HG02973 (cell line): ENCODE measurements around the gene ATPAF1.
"Not testable (repeated sequence)": the region's sequence is repeated elsewhere in the genome, so short reads cannot be mapped to it uniquely, and the experiment has no call there.

Experiments
- ATAC-seq: cut with Tn5 transposase; IDR thresholded peaks from one replicate; pipeline ENCODE4 v1.9.1; 2021; ENCODE audit warnings: moderate library complexity; ENCODE audit not compliant: unreplicated experiment

The ATPAF1 gene

DNA sequence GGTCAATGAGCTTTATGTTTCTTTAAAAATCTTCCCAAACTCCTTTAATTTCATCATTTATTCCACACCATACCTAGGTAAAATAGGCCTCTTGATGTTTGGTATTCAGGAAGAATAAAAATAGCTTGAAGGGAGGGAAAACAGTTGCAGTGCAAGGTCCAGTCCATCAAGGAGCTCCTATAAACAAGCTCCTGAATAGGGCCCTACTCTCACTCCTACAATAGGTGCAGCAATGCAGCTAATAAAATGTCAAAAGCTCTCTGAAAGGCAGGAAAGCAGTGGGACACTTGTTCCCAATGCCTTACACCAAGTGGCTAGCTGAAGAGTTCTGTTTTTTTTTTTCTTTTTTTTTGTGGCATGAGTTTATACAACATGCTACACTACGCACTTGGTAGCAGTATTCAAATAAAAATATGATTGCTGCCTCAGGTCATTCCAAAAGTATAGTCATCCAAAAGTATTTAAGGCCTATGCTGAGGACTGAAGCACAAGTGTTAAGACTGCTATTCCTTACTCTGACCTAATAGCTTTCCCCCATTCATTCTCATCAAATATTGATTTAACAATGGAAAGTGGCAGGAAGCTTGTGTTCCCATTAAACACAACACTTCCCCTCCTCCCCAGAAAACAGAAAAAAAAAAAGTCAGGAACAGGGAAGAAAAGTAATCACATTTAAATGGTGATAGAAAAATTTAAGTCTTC, 13.3 kb upstream of the ATPAF1 start:
- no peak for ATAC-seq

GRCh38 chr1:46679789-46680573, 11.8 kb upstream of the ATPAF1 start:
- no peak for ATAC-seq

GRCh38 chr1:46677339-46677738, 9.2 kb upstream of the ATPAF1 start:
- ATAC-seq, result no peak

GRCh38 chr1:46676531-46676930, 8.4 kb upstream of the ATPAF1 start:
- no peak for ATAC-seq

DNA sequence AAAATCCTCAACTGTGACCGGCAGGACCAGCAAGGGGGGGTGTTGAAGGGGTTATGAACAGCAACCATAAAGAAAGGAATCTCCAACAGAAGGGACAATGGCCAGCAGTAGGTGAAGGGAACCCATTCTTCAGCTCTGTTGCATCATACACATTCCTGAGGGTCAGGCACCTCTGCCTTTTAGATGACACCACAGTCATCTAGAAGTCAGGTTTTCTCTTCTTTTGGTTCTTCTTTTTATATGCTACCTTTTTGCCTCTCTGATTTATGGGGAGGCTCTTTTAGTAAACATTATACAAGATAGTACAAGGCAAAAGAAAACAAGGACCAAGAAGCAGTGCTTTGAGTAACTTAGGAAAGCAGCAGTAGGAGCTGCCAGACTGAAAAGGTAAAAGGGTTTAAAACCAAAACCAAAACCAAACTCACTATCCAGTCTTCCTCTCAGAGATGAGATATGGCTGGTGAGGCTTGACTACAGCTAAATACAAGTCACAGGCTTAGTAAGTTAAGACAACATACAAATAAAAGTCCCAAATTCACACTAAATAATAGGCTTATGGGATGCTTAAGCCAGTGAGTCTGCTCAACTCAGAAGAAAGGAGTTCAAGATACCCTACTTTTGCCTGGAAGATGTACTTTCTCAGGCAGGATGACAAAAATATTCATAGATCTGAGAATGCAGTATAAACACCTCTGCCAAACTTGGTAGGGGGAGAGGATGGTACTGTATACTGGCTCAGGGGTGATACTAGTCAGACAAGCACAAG, 7.6 kb upstream of the ATPAF1 start:
- peak; percentile 69 for ATAC-seq

- ATAC-seq, result no peak
These were observed 5.6 kb upstream of the ATPAF1 start for GRCh38 chr1:46673749-46674182.

DNA sequence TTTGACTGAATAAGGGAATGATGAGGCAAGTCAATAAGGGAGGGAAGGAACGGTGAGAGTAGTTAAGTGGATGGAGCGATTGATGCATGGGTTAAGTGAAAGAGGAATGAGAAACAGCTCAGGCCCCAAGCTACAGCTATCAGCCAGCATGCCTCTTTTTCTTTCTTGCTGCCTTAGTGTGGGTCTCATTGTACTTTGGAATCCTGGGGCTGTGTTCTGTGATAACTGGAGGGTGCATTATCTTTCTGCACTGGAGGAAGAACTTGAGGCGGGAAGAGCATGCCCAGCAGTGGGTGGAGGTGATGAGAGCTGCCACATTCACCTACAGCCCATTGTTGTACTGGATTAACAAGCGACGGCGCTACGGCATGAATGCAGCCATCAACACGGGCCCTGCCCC, 4.5 kb upstream of the ATPAF1 start:
- no peak for ATAC-seq

DNA sequence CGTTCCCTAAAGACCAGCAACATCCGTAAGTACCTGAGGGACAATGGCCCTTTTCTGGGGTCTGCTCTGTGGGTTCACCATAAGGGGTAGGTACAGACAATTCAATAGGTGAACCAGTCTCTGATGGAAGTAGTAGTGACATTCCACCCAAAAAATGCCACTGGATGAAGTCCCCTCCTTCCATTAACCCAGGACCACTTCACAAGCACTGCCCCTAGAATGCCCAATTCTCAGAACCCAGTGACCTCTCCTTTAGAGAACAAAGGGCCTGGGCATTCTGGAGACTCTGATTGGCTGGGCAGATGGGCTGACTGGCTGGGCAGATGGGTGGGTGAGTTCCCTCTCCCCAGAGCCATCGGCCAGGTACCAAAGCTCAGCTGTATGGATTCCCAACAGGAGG, 3.4 kb upstream of the ATPAF1 start, which contains the start of gene TEX38:
Gene TEX38 (plus strand): TSS at position 301 of the 400 bp plus-strand sequence. CDS start 81 bp downstream, at position 382.
- no peak for ATAC-seq

DNA sequence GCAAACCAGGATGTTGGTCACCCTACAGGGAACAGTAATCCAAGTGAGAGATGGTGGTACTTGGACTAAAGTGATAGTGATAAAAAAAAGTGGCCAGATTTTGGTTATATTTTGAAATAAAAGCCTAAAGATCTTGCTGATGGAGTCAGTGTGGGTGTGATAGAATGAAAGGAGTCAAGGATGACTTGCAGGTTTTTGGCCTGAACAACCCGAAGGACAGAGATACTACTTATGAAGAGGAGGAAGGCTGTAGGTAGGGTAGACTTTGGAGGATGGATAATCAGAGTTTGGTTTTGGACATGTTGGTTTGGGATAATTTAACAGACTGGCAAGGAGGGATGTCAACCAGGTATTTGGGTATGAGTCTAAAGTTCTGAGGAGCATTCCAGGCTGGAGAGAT, 2.0 kb upstream of the ATPAF1 start:
- ATAC-seq, result no peak

DNA sequence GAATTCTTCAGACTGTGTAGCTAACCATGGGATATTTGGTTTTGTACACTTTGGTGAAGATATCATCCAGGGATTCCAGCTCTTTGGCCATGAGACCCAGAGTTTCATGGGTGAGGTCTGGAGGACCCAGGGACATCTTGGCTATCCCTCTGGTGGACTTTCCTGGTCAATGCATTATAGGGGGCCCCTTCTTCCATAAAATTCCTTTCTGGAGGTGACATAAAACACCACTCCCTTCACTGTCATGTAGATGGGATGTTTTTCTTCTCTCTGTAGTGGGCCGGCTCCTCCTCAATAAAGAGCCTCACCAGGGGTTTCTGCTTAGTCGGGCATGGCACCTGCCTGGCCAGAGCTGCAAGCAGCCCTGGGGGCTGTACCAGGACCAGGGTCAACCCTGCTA, 2.2 kb downstream of the ATPAF1 start:
- ATAC-seq, result no peak

GRCh38 chr1:46662919-46663318, 5.2 kb downstream of the ATPAF1 start:
- ATAC-seq, result not testable (repeated sequence)

GRCh38 chr1:46660116-46660515, 8.0 kb downstream of the ATPAF1 start:
- peak; percentile 85 for ATAC-seq

DNA sequence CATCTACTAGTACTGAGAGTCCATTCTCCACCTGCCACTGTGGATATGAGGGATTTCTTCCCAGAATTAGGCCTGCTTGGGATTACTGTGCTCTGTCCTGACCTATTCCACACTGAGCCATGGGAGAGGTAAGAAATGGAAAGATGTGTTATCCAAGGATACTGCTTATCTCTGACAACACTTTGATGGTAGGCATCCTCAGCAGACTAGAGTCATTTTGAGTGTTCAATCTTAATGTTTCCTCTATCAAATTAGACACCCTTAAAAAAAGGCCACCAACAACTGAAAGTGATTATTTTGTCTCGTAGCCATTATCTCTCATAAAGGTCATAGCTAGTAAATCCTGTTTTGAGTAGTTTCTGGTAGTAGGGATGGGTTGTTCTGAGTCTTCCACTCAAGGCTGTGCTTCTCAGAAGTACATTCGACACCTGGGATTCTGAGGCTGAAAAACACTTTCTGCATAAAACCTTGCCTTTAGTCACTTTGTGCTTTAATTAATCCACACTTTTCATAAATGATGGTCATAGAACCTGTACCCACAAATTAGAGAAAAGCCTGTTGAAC, 8.8 kb downstream of the ATPAF1 start:
- no peak for ATAC-seq

DNA sequence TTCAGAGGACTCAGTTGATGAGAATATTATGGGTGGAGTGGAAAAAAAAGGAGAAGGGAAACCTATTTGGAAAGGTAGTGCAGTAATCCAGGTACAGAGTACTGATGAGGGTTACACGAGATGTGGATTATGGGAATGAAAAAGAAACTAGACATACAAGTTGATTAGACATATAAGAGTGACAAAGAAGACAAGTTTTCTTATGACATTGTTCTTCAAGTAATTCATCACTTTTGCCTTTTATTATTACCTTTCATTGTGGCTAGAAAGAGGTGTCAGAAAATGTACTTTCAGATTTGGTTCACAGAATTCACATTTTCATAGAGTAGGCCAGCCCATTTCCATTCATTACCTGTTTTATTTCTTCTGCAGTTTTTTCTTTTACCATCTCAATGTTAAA, 10.4 kb downstream of the ATPAF1 start:
- no peak for ATAC-seq

DNA sequence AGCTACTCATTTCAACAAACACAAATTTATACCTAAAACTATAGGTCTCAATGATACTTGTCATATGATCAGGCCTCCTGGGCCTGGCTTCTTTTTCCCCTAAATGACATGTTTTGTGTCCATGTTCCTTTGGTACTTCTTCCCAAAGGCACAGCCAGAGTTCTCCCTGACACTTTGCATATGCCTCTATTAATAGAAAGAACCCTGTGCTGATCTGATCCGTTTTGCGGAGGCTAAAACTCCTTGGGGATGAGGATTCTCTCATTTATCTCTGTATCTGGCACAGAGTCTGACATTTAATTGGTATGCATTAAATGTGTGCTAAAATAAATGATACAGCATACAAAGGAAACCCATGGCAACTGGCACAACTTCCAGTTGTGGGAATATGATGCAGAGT, 11.5 kb downstream of the ATPAF1 start:
- ATAC-seq, result no peak

- no peak for ATAC-seq
These were observed 12.3 kb downstream of the ATPAF1 start for GRCh38 chr1:46655848-46656247.

DNA sequence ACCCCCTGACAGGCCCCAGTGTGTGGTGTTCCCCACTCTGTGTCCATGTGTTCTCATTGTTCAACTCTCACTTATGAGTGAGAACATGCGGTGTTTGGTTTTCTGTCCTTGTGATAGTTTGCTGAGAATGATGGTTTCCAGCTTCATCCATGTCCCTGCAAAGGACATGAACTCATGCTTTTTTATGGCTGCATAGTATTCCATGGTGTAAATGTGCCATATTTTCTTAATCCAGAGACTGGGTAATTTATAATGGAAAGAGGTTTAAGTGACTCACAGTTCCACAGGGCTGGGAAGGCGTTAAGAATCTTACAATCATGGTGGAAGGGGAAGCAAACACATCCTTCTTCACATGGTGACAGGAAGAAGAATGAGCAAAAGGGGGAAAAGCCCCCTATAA, 13.5 kb downstream of the ATPAF1 start:
- not testable (repeated sequence) for ATAC-seq

DNA sequence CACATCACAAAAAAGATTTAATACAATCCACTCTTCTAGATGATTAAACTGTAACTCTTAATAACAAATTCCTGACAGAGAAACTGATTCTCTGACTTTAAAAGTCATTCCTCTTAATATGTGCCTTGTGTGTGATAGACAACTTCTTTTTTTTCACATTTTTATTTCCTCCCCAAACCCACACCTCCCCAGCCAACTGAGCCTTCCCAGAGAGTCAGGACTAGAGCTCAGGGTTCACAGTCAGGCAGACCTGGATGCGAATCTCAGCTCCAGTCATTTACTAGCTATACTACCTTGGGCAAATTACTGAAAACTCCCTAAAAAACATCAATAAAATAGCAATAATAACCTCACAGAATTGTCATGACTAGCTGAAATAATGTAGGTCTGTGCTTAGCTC, 14.2 kb downstream of the ATPAF1 start:
- ATAC-seq, result no peak

DNA sequence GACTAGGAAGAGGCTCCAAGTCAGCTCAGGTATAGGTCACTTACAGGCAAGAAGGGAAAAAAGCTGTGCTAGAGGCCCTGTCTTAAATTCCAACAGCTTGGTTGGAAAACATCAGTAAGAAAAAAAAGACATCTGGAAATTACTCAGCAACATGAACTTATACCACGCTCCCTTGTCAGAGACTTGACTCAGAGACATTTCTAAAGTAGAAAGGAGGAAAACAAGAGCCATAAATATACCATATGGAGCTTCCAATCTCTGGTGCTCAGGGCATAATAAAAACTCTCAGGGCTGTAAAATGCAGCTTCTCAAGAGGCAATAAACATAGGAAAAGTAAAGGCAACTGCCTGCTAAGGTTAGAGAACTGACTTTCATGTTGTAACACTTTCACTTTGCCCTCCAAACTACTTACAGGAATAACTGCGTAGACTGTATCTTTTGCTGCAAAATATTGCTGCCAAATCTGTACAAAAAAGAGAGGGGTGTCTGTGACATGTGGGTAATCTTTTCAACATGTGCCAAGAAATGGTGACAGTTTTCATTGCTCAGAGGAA, 14.7 kb downstream of the ATPAF1 start:
- ATAC-seq, result no peak

- ATAC-seq, result no peak
These were observed 15.7 kb downstream of the ATPAF1 start for GRCh38 chr1:46652321-46653100.
